ENCODE results near the gene FXYD1.

Gene FXYD1

GRCh38 chr19:35108730-35109129 lies 29.9 kb upstream of the FXYD1 start:
- DNase-seq, result no peak

- no peak for DNase-seq
These were observed 29.1 kb upstream of the FXYD1 start for GRCh38 chr19:35109395-35110112.

GRCh38 chr19:35110974-35111373 lies 27.6 kb upstream of the FXYD1 start:
- DNase-seq, result no peak

- DNase-seq, result no peak
These were observed 25.5 kb upstream of the FXYD1 start for GRCh38 chr19:35112995-35113688.

- DNase-seq, result no peak
These were observed 24.1 kb upstream of the FXYD1 start for GRCh38 chr19:35114353-35115176.

- DNase-seq, result no peak
These were observed 23.3 kb upstream of the FXYD1 start, which contains the start of gene FXYD3 for GRCh38 chr19:35115177-35115951. FXYD3 (plus strand) TSS chr19:35115823; CDS start chr19:35119377, 3,554 bp downstream.

GRCh38 chr19:35116072-35116801 lies 22.4 kb upstream of the FXYD1 start:
- no peak for DNase-seq

- no peak for DNase-seq
These were observed 21.5 kb upstream of the FXYD1 start for GRCh38 chr19:35117116-35117515.

GRCh38 chr19:35117799-35118198 lies 20.8 kb upstream of the FXYD1 start:
- no peak for DNase-seq

- DNase-seq, result no peak
These were observed 20.2 kb upstream of the FXYD1 start for GRCh38 chr19:35118268-35119020.

- DNase-seq, result no peak
These were observed 19.5 kb upstream of the FXYD1 start for GRCh38 chr19:35119091-35119490.

- DNase-seq, result no peak
These were observed 19.0 kb upstream of the FXYD1 start for GRCh38 chr19:35119578-35120155.

- no peak for DNase-seq
These were observed 18.1 kb upstream of the FXYD1 start for GRCh38 chr19:35120492-35120891.

GRCh38 chr19:35120898-35121297 lies 17.7 kb upstream of the FXYD1 start:
- DNase-seq, result no peak

- no peak for DNase-seq
These were observed 15.7 kb upstream of the FXYD1 start for GRCh38 chr19:35122687-35123551.

GRCh38 chr19:35123573-35123972 lies 15.1 kb upstream of the FXYD1 start:
- no peak for DNase-seq

GRCh38 chr19:35124098-35125060 lies 14.2 kb upstream of the FXYD1 start:
- peak in 1 of 2 experiments; percentile 78 for DNase-seq

- no peak for DNase-seq
These were observed 13.3 kb upstream of the FXYD1 start for GRCh38 chr19:35125270-35125717.

Measured in cerebellar nuclear complex (tissue), 1 donor.